ENCODE measurements around the gene STAT4. TPM values are rescaled to one million over a fixed set of nuclear protein-coding genes. Genes with fewer than 3 reads are reported as not detected.

Gene STAT4
- total RNA-seq, 1 donor, result 163 TPM

- Histone ChIP-seq H3K9me3 (ENCODE audit: low read depth, low read length) (no peaks in the 10 kb centered on the region), H3K4me1 (ENCODE audit: insufficient read depth, low read length) (peaks cover 9% of the 10 kb centered on the region), H3K4me3 (ENCODE audit: low read length) (no peak overlapping the region), H3K27me3 (ENCODE audit: insufficient read depth, low read length) (no peaks in the 10 kb centered on the region)
These were observed 21.9 kb downstream of the STAT4 start for GRCh38 chr2:191128911-191129304.

- Histone ChIP-seq H3K4me3 (ENCODE audit: low read length) (no peak overlapping the region), H3K4me1 (ENCODE audit: insufficient read depth, low read length) (peaks cover 9% of the 10 kb centered on the region), H3K9me3 (ENCODE audit: low read depth, low read length) (no peaks in the 10 kb centered on the region), H3K27me3 (ENCODE audit: insufficient read depth, low read length) (no peaks in the 10 kb centered on the region)
These were observed 22.5 kb downstream of the STAT4 start for GRCh38 chr2:191128172-191128910.

GRCh38 chr2:191127235-191127634 is 23.6 kb downstream of the STAT4 start:
- no peaks in the 10 kb centered on the region for H3K9me3 ChIP-seq (ENCODE audit: low read depth, low read length)
- peaks cover 9% of the 10 kb centered on the region for H3K4me1 ChIP-seq (ENCODE audit: insufficient read depth, low read length)
- no peak overlapping the region for H3K4me3 ChIP-seq (ENCODE audit: low read length)
- H3K27me3 ChIP-seq (ENCODE audit: insufficient read depth, low read length), result no peaks in the 10 kb centered on the region

GRCh38 chr2:191126386-191127085 is 24.3 kb downstream of the STAT4 start:
- peaks cover 9% of the 10 kb centered on the region for H3K4me1 ChIP-seq (ENCODE audit: insufficient read depth, low read length)
- no peaks in the 10 kb centered on the region for H3K27me3 ChIP-seq (ENCODE audit: insufficient read depth, low read length)
- H3K4me3 ChIP-seq (ENCODE audit: low read length), result no peak overlapping the region
- H3K9me3 ChIP-seq (ENCODE audit: low read depth, low read length), result no peaks in the 10 kb centered on the region

- Histone ChIP-seq H3K4me3 (ENCODE audit: low read length) (no peak overlapping the region), H3K27me3 (ENCODE audit: insufficient read depth, low read length) (no peaks in the 10 kb centered on the region), H3K9me3 (ENCODE audit: low read depth, low read length) (no peaks in the 10 kb centered on the region), H3K4me1 (ENCODE audit: insufficient read depth, low read length) (peaks cover 9% of the 10 kb centered on the region)
These were observed 25.1 kb downstream of the STAT4 start for GRCh38 chr2:191125646-191126045.

- Histone ChIP-seq H3K4me1 (ENCODE audit: insufficient read depth, low read length) (peaks cover 7% of the 10 kb centered on the region), H3K9me3 (ENCODE audit: low read depth, low read length) (no peaks in the 10 kb centered on the region), H3K4me3 (ENCODE audit: low read length) (no peak overlapping the region), H3K27me3 (ENCODE audit: insufficient read depth, low read length) (no peaks in the 10 kb centered on the region)
These were observed 28.0 kb downstream of the STAT4 start for GRCh38 chr2:191122638-191123294.

GRCh38 chr2:191117341-191117740 is 33.5 kb downstream of the STAT4 start:
- H3K27me3 ChIP-seq (ENCODE audit: insufficient read depth, low read length), result no peaks in the 10 kb centered on the region
- peaks cover 16% of the 10 kb centered on the region for H3K4me1 ChIP-seq (ENCODE audit: insufficient read depth, low read length)
- H3K4me3 ChIP-seq (ENCODE audit: low read length), result no peak overlapping the region
- no peaks in the 10 kb centered on the region for H3K9me3 ChIP-seq (ENCODE audit: low read depth, low read length)

GRCh38 chr2:191115804-191116203 is 35.0 kb downstream of the STAT4 start:
- H3K4me1 ChIP-seq (ENCODE audit: insufficient read depth, low read length), result peaks cover 16% of the 10 kb centered on the region
- no peaks in the 10 kb centered on the region for H3K9me3 ChIP-seq (ENCODE audit: low read depth, low read length)
- H3K4me3 ChIP-seq (ENCODE audit: low read length), result no peak overlapping the region
- H3K27me3 ChIP-seq (ENCODE audit: insufficient read depth, low read length), result no peaks in the 10 kb centered on the region

GRCh38 chr2:191115391-191115790 is 35.4 kb downstream of the STAT4 start:
- H3K9me3 ChIP-seq (ENCODE audit: low read depth, low read length), result no peaks in the 10 kb centered on the region
- H3K4me1 ChIP-seq (ENCODE audit: insufficient read depth, low read length), result peaks cover 16% of the 10 kb centered on the region
- H3K27me3 ChIP-seq (ENCODE audit: insufficient read depth, low read length), result no peaks in the 10 kb centered on the region
- no peak overlapping the region for H3K4me3 ChIP-seq (ENCODE audit: low read length)

GRCh38 chr2:191114403-191114886 is 36.3 kb downstream of the STAT4 start:
- Histone ChIP-seq H3K27me3 (ENCODE audit: insufficient read depth, low read length) (no peaks in the 10 kb centered on the region), H3K9me3 (ENCODE audit: low read depth, low read length) (no peaks in the 10 kb centered on the region), H3K4me3 (ENCODE audit: low read length) (no peak overlapping the region), H3K4me1 (ENCODE audit: insufficient read depth, low read length) (peaks cover 16% of the 10 kb centered on the region)

- no peaks in the 10 kb centered on the region for H3K9me3 ChIP-seq (ENCODE audit: low read depth, low read length)
- H3K27me3 ChIP-seq (ENCODE audit: insufficient read depth, low read length), result no peaks in the 10 kb centered on the region
- no peak overlapping the region for H3K4me3 ChIP-seq (ENCODE audit: low read length)
- peaks cover 16% of the 10 kb centered on the region for H3K4me1 ChIP-seq (ENCODE audit: insufficient read depth, low read length)
These were observed 37.0 kb downstream of the STAT4 start for GRCh38 chr2:191113761-191114160.

GRCh38 chr2:191112448-191112901 is 38.3 kb downstream of the STAT4 start:
- no peaks in the 10 kb centered on the region for H3K27me3 ChIP-seq (ENCODE audit: insufficient read depth, low read length)
- peaks cover 16% of the 10 kb centered on the region for H3K4me1 ChIP-seq (ENCODE audit: insufficient read depth, low read length)
- no peak overlapping the region for H3K4me3 ChIP-seq (ENCODE audit: low read length)
- no peaks in the 10 kb centered on the region for H3K9me3 ChIP-seq (ENCODE audit: low read depth, low read length)

- Histone ChIP-seq H3K27me3 (ENCODE audit: insufficient read depth, low read length) (no peaks in the 10 kb centered on the region), H3K4me3 (ENCODE audit: low read length) (no peak overlapping the region), H3K9me3 (ENCODE audit: low read depth, low read length) (no peaks in the 10 kb centered on the region), H3K4me1 (ENCODE audit: insufficient read depth, low read length) (peaks cover 10% of the 10 kb centered on the region)
These were observed 40.9 kb downstream of the STAT4 start for GRCh38 chr2:191109888-191110287.

- no peak overlapping the region for H3K4me3 ChIP-seq (ENCODE audit: low read length)
- no peaks in the 10 kb centered on the region for H3K9me3 ChIP-seq (ENCODE audit: low read depth, low read length)
- peaks cover 5% of the 10 kb centered on the region for H3K4me1 ChIP-seq (ENCODE audit: insufficient read depth, low read length)
- no peaks in the 10 kb centered on the region for H3K27me3 ChIP-seq (ENCODE audit: insufficient read depth, low read length)
These were observed 42.5 kb downstream of the STAT4 start for GRCh38 chr2:191108331-191108730.

- H3K27me3 ChIP-seq (ENCODE audit: insufficient read depth, low read length), result no peaks in the 10 kb centered on the region
- no peak overlapping the region for H3K4me3 ChIP-seq (ENCODE audit: low read length)
- H3K4me1 ChIP-seq (ENCODE audit: insufficient read depth, low read length), result no peaks in the 10 kb centered on the region
- H3K9me3 ChIP-seq (ENCODE audit: low read depth, low read length), result no peaks in the 10 kb centered on the region
These were observed 45.7 kb downstream of the STAT4 start for GRCh38 chr2:191105082-191105481.

All from mononuclear cell (primary cell).